ENCODE measurements around the gene TBXAS1. TPM values are rescaled to one million over a fixed set of nuclear protein-coding genes. Genes with fewer than 3 reads are reported as not detected.

TBXAS1 gene
- polyA plus RNA-seq, 1 experiment, result 53.2 TPM

GRCh38 chr7:139804571-139804970 lies 24.5 kb upstream of the TBXAS1 start:
- H3K27me3 ChIP-seq (ENCODE audit: control insufficient read depth, insufficient read depth, low read length), result no peaks in the 10 kb centered on the region
- H3K9me3 ChIP-seq (ENCODE audit: control insufficient read depth, insufficient read depth, low read length), result peaks cover 8% of the 10 kb centered on the region
- ChIA-PET POLR2A (no interaction called here), CTCF (no interaction called here)
- H3K27ac ChIP-seq (ENCODE audit: low read depth, low read length), result no peak overlapping the region
- no peak for DNase-seq (ENCODE audit: low read depth, low spot score)
- H3K4me3 ChIP-seq (ENCODE audit: low read depth, low read length), result no peak overlapping the region
- TF ChIP-seq, protein P1, sequence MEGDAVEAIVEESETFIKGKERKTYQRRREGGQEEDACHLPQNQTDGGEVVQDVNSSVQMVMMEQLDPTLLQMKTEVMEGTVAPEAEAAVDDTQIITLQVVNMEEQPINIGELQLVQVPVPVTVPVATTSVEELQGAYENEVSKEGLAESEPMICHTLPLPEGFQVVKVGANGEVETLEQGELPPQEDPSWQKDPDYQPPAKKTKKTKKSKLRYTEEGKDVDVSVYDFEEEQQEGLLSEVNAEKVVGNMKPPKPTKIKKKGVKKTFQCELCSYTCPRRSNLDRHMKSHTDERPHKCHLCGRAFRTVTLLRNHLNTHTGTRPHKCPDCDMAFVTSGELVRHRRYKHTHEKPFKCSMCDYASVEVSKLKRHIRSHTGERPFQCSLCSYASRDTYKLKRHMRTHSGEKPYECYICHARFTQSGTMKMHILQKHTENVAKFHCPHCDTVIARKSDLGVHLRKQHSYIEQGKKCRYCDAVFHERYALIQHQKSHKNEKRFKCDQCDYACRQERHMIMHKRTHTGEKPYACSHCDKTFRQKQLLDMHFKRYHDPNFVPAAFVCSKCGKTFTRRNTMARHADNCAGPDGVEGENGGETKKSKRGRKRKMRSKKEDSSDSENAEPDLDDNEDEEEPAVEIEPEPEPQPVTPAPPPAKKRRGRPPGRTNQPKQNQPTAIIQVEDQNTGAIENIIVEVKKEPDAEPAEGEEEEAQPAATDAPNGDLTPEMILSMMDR (IDR thresholded peaks at IDR 0.05; ENCODE audit: low read depth, low read length), result no peak

GRCh38 chr7:139807009-139807408 lies 22.1 kb upstream of the TBXAS1 start:
- ChIA-PET POLR2A (no interaction called here), CTCF (no interaction called here)
- no peaks in the 10 kb centered on the region for H3K27me3 ChIP-seq (ENCODE audit: control insufficient read depth, insufficient read depth, low read length)
- peaks cover 8% of the 10 kb centered on the region for H3K9me3 ChIP-seq (ENCODE audit: control insufficient read depth, insufficient read depth, low read length)
- H3K27ac ChIP-seq (ENCODE audit: low read depth, low read length), result no peak overlapping the region
- H3K4me3 ChIP-seq (ENCODE audit: low read depth, low read length), result no peak overlapping the region
- no peak for DNase-seq (ENCODE audit: low read depth, low spot score)
- TF ChIP-seq, protein P1 (IDR thresholded peaks at IDR 0.05; ENCODE audit: low read depth, low read length), result no peak

- H3K27me3 ChIP-seq (ENCODE audit: control insufficient read depth, insufficient read depth, low read length), result no peaks in the 10 kb centered on the region
- DNase-seq (ENCODE audit: low read depth, low spot score), result no peak
- no peak overlapping the region for H3K4me3 ChIP-seq (ENCODE audit: low read depth, low read length)
- ChIA-PET CTCF (no interaction called here), POLR2A (no interaction called here)
- no peak overlapping the region for H3K27ac ChIP-seq (ENCODE audit: low read depth, low read length)
- peaks cover 7% of the 10 kb centered on the region for H3K9me3 ChIP-seq (ENCODE audit: control insufficient read depth, insufficient read depth, low read length)
- TF ChIP-seq, protein P1 (IDR thresholded peaks at IDR 0.05; ENCODE audit: low read depth, low read length), result no peak
Observed at GRCh38 chr7:139808427-139808826, 20.6 kb upstream of the TBXAS1 start.

- TF ChIP-seq, protein P1 (IDR thresholded peaks at IDR 0.05; ENCODE audit: low read depth, low read length), result no peak
- Histone ChIP-seq H3K9me3 (ENCODE audit: control insufficient read depth, insufficient read depth, low read length) (peaks cover 2% of the 10 kb centered on the region), H3K27me3 (ENCODE audit: control insufficient read depth, insufficient read depth, low read length) (no peaks in the 10 kb centered on the region), H3K4me3 (ENCODE audit: low read depth, low read length) (no peak overlapping the region), H3K27ac (ENCODE audit: low read depth, low read length) (no peak overlapping the region)
- ChIA-PET CTCF (interaction anchor here (0.6 kb wide), 1 partner anchor 83 kb away, joined by 3 read pairs; no protein-coding TSS in a partner anchor), POLR2A (interaction anchor here (2.9 kb wide), 1 partner anchor 15 kb away, joined by 10 read pairs; no protein-coding TSS in a partner anchor)
- DNase-seq (ENCODE audit: low read depth, low spot score), result no peak
Observed at GRCh38 chr7:139808846-139809442, 20.1 kb upstream of the TBXAS1 start.

GRCh38 chr7:139811066-139811465 lies 18.0 kb upstream of the TBXAS1 start:
- peaks cover 2% of the 10 kb centered on the region for H3K27me3 ChIP-seq (ENCODE audit: control insufficient read depth, insufficient read depth, low read length)
- no peak for DNase-seq (ENCODE audit: low read depth, low spot score)

More at GRCh38 chr7:139811066-139811465, 18.0 kb upstream of the TBXAS1 start:
- H3K4me3 ChIP-seq (ENCODE audit: low read depth, low read length), result no peak overlapping the region
- TF ChIP-seq, protein P1 (IDR thresholded peaks at IDR 0.05; ENCODE audit: low read depth, low read length), result no peak
- H3K27ac ChIP-seq (ENCODE audit: low read depth, low read length), result no peak overlapping the region
- POLR2A ChIA-PET, result interaction anchor here (0.8 to 2.9 kb wide), 2 partner anchors 13 to 105 kb away, joined by 3 to 10 read pairs; no protein-coding TSS in a partner anchor
- H3K9me3 ChIP-seq (ENCODE audit: control insufficient read depth, insufficient read depth, low read length), result peaks cover 3% of the 10 kb centered on the region; the same call in 1 of the 2 replicates
- CTCF ChIA-PET, result interaction anchor here (0.5 to 1.5 kb wide), 3 partner anchors 12 to 210 kb away, joined by 3 to 4 read pairs (median 3); no protein-coding TSS in a partner anchor
